Cerebellar cortex (tissue), 1 donor: ENCODE measurements around the gene CAPN15.
"Not testable (repeated sequence)": the region's sequence is repeated elsewhere in the genome, so short reads cannot be mapped to it uniquely, and the experiment has no call there.

Source experiments
- DNase-seq: peaks from one replicate; pipeline ENCODE4 v3.0.0-alpha.2; 2015; ENCODE audit warnings: low spot score

The CAPN15 gene

DNA sequence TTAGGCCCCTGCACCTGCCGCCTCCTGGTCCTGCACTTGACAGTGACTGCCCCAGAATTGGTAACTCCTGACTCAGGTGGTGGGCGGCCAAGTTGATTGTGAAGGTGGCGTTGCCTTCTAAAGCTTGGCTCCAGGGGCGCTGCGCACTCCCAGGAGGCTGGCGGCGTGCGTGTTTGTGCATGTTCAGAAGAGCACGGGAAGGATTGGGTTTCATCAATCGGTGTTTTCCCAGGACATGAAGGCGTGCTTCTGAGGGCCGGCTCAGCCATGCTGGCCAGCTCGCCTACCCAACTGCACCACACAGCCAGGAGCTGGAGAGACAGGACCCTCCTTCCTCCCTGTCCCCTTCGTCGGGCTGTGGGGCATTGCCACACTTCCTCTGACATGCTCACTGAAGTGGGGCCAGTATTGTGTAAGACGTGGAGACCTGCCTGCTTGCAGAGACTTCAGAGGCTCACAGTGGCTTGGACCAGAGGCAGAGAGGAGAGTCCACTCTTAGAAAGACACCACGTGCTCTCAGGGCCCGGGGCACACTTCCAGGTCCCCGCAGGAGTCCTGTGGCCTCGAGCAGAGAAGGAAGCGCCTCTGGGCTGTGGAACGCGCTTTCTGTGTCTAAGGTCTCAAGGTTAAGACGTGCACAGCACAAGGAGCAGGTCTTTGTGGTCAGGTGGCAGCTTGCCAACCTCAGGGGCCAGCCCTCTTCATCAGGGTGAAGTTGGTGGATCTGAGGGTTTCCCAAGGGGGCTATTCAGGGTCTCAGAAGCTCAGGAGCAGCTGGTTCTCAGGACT lies 65.2 kb downstream of the CAPN15 start:
- peak; percentile 57 for DNase-seq

DNA sequence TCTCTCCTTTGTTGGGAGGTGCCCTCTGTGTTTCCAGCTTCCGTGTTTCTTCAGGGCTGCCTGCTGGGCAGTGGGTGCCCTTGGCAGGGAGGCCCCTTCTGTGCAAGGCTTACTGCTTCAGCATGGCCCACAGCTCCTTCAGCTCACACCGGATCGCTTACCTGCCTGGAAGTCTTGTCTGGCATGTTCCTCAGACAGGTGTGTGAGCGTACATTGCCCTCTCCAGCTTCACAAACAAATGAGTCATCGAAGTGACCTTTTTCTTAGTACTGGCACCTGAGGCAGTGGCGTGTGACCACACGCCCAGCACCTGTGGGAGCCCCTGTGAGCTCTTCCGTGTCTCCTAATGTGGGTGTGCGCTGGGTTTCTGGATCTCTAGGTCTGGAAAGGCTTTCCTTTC lies 65.9 kb downstream of the CAPN15 start:
- DNase-seq: no peak

DNA sequence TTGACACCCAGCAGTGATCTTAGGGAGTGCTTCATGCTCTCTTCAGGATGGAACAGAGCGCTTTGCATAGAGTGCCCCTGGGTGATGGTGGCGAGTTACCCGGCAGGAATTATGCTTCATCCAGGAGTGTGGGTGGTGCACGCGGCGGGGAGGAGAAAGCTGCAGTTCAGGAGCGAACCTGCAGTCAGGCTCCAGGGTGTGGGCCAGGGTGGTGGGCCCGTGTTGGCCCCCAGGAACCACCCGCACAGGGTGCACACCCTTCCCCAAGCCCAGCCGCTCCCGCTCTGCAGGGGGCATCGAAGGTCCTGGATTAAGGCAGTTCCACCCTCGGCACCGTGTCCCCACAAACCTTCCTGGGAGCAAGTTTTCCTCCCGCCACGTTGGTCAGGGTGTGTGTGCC lies 66.3 kb downstream of the CAPN15 start:
- no peak for DNase-seq

DNA sequence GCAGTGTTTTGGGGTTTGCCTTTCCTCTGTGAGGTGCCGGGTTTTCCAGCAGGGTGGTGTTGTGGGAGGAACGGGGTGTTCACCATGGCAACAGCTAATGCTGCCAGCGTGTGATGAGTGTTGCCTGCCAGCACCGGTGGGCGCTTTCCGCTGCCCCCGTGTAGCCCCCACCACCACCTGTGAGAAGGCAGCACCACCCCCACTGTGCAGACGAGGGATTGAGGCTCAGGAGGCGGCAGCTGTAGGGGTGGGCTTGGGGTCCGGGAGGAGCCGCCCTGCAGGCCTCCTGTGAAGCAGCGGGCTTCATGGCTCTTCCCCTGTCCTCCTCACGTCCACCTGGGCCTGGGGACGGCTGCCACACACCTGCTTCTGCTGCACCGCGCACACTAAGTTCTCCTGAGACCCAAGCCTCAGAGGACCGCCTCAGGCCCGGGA lies 67.6 kb downstream of the CAPN15 start:
- DNase-seq: no peak

DNA sequence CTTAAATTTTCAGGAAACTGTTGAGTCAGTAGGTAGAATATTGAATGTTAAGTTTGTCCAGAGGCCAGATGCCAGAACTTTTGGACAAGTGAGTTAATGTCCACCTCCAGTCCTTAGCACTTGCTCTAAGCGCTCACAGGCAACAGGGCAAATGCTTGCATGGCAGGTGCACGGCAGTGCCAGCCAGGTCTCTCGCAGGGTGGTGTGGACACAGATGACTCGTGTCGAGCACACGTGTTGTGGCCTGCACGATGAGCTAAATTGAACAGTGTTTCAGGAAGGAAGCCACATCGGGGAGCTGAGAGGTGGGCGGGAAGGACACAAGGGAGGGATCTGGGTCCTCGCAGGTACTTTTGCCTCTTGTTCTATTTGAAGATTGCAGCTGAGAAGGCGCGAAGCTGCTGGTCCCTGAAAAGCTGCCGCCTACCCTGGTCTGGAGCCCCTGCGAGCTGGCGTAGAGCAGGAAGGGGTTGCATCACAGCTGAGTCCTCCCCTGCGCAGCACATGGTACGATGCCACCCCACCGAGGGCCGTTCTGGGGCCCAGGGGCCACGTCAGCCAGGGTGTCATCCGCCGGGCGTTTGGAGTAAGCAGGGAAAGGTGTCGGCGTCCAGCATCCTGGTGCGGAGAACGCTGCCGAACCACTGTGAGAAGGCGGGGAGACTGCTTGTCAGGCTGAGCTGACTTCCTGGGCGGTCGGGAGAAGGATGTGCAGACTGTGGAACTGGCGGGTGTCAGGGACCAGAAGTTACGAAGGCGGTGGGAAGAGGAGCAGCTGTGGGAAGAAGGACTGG lies 68.6 kb downstream of the CAPN15 start:
- DNase-seq: peak; percentile 85

DNA sequence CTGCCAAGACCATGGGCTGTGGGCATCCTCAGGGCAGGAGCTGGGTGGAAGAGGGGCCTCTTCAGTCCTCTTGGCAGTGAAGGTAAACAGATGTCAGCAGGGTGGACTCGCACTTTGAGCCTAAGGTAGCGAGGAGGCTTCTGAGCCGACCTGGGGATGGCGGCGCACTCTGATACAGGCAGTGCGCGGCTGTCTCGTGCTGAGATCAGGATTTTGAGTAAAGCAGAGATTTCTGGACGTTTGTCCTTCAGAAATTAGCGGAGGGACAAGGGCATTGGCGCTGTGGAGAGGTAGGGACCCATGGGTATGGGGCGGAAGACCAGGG lies 69.2 kb downstream of the CAPN15 start:
- DNase-seq: no peak

DNA sequence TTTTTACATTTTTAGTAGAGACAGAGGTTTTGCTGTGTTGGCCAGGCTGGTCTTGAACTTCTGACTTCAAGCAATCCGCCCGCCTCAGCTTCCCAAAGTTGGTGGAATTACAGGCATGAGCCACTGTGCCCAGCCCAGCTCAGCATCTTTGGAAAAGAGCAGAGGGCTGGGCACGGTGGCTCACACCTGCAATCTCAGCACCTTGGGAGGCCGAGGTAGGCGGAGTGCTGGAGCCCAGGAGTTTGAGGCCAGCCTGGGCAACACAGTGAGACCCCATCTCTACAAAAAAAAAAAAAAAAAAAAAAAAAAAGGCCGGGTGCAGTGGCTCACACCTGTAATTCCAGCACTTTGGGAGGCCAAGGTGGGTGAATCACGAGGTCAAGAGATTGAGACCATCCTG lies 70.1 kb downstream of the CAPN15 start:
- DNase-seq: not testable (repeated sequence)

DNA sequence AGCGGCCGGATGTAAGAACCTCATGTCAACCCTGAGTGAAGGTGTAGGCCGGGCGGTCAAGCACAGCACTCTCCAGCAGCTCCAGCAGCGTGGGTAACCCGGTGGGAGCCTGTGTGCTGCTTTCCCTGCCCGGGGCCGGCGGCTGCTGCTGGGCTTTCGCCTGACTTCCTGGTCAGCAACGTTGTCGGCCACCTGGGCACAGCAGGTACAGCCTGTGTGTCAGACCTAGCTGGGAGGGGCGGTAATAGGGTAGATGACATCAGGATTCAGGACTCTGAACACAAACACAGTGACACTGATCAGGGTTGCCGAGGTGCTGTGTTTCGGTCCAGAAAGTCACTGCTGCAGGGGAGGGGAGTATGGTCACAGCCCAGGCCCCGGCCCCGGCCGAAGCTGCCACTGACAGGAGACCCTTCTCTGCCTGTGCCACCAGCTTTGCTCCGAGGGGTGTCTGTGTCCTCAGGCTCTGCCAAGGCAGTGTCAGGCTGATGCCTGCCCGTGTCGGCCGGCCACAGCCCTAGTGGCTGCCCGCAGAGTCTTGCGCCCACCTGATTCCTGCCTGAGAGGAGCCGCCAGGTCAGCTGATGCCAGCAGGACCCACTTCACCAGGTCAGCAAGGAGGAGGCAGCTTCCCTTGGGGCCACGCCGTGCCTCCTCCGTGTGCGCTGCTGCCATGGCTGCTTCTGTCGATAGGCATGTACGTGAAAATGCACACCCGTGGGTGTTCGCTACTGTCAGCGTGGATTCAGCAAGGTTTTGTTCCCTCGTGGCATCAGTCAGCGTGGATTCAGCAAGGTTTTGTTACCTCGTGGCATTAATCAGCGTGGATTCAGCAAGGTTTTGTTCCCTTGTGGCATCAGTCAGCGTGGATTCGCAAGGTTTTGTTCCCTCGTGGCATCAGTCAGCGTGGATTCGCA lies 71.6 kb downstream of the CAPN15 start:
- DNase-seq: peak; percentile 49

DNA sequence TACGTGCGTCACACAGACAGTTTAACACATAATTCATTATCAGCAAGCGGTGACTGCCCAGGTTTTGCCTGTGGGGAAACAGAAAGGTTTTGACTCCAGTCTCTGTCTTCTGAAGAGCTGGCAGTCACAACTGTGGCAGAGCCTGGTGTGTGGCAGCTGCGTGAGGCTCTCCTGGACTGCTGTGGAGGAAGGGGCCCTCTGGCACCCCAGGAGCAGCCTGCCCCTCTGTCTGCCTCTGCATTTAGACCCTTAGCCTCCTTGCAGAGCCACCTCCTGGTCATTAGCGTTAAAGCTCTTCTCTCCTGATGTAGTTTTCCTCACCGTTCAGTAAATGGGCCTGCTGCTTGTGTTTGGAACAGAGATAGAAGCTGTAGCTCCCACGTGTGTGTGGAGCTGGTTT lies 73.3 kb downstream of the CAPN15 start:
- DNase-seq: peak; percentile 73

DNA sequence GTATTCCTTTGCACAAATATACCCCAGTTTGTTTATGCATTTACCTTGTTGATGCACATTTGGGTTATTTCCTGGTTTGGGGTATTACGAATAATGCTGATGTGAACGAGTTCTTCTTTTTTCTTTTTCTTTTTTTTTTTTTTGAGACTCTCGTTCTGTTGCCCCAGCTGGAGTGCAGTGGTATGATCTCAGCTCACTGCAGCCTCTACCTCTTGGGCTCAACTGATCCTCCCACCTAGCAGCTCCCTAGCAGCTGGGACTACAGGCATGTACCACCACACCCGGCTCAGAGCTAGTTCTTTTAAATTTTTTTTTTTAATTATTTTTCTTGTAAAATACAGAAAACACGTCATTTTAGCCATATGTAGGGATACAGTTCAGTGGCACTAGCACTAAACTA lies 76.4 kb downstream of the CAPN15 start:
- no peak for DNase-seq
